GM12892 (cell line): ENCODE results near the gene CAMK2D.

ENCODE experiments used
- POLR2A ChIP-seq: IDR thresholded peaks from 2 replicates; pipeline ENCODE4 v1.6.1; 2011; ENCODE audit warnings: low read depth, low read length, control low read depth
- POLR2AphosphoS5 ChIP-seq: IDR thresholded peaks from 2 replicates; pipeline ENCODE4 v1.6.1; 2011; ENCODE audit warnings: low read depth, low read length, control low read depth
- TAF1 ChIP-seq: IDR thresholded peaks from 2 replicates; pipeline ENCODE4 v1.6.1; 2011; ENCODE audit warnings: low read depth, mild to moderate bottlenecking, control low read depth, low read length, borderline replicate concordance

DNA sequence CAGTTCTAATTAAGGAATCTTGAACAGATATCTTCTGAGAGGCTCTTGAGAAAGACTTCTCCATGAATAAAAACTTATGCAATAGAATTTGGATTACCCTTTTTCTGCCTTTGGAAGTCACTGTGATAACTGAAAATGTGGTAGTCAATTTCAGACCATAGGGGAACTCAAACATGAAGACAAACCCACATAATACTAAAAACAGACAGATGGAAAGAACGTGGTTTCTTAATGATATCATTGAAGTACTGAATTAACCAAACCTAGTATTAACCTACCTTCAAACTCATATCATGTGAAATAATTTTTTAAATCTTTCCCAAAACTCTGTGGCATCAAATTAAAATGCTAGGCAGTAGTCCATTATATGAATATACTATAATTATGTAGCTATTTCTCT lies 153.5 kb downstream of the CAMK2D start:
- TF ChIP-seq POLR2A (no peak), TAF1 (no peak), POLR2AphosphoS5 (no peak)
